MM.1S (cell line): ENCODE data around the gene CHST9.

Source experiments
- DNase-seq: peaks from one replicate; pipeline ENCODE4 v3.0.0-alpha.2; 2015
- H2AFZ ChIP-seq: fragments of 300-600 bp; sonication (generic); 2 replicates; pipeline ENCODE4 v1.6.0; 2016; ENCODE audit warnings: antibody characterized with exemption, low read length
- H3F3A ChIP-seq: fragments of 300-600 bp; sonication (generic); 2 replicates; pipeline ENCODE4 v1.6.1; 2016; ENCODE audit warnings: mild to moderate bottlenecking, antibody characterized with exemption, low read length, moderate library complexity, mixed read lengths; ENCODE audit not compliant: insufficient read depth
- H3K27ac ChIP-seq: fragments of 300-600 bp; sonication (generic); 2 replicates; pipeline ENCODE4 v1.5.1; 2016; ENCODE audit warnings: mild to moderate bottlenecking, low read length
- H3K27me3 ChIP-seq: fragments of 300-600 bp; sonication (generic); replicated peaks from 2 replicates; pipeline ENCODE4 v1.6.0; 2016; ENCODE audit warnings: low read length; ENCODE audit not compliant: insufficient read depth
- H3K36me3 ChIP-seq: fragments of 300-600 bp; sonication (generic); replicated peaks from 2 replicates; pipeline ENCODE4 v1.6.1; 2016; ENCODE audit warnings: mild to moderate bottlenecking, low read length, mixed read lengths; ENCODE audit not compliant: insufficient read depth
- H3K4me1 ChIP-seq: fragments of 300-600 bp; sonication (generic); 2 replicates; pipeline ENCODE4 v1.6.1; 2016; ENCODE audit warnings: low read length, mixed read lengths
- H3K4me2 ChIP-seq: fragments of 300-600 bp; sonication (generic); 2 replicates; pipeline ENCODE4 v1.6.0; 2016; ENCODE audit warnings: low read depth, low read length
- H3K4me3 ChIP-seq: fragments of 300-600 bp; sonication (generic); 2 replicates; pipeline ENCODE4 v1.5.1; 2016; ENCODE audit warnings: low read length, mixed read lengths
- H3K79me2 ChIP-seq: fragments of 300-600 bp; sonication (generic); 2 replicates; pipeline ENCODE4 v1.6.1; 2016; ENCODE audit warnings: mixed run types, low read length, mixed read lengths
- H3K9ac ChIP-seq: fragments of 300-600 bp; sonication (generic); 2 replicates; pipeline ENCODE4 v1.6.1; 2016; ENCODE audit warnings: low read length, mixed read lengths
- H3K9me2 ChIP-seq: fragments of 300-600 bp; sonication (generic); replicated peaks from 2 replicates; pipeline ENCODE4 v1.6.1; 2016; ENCODE audit warnings: mild to moderate bottlenecking, low read length, mixed read lengths; ENCODE audit not compliant: insufficient read depth
- H3K9me3 ChIP-seq: fragments of 300-600 bp; sonication (generic); replicated peaks from 2 replicates; pipeline ENCODE4 v1.6.1; 2016; ENCODE audit warnings: mild to moderate bottlenecking, low read length, mixed read lengths; ENCODE audit not compliant: insufficient read depth
- H4K20me1 ChIP-seq: fragments of 300-600 bp; sonication (generic); 2 replicates; pipeline ENCODE4 v1.6.1; 2016; ENCODE audit warnings: mild to moderate bottlenecking, low read length, moderate library complexity, mixed read lengths; ENCODE audit not compliant: insufficient read depth
- CTCF ChIP-seq: fragments of 300-600 bp; sonication (generic); IDR thresholded peaks from 2 replicates; pipeline ENCODE4 v1.5.1; 2016; ENCODE audit warnings: antibody characterized with exemption, low read length, mixed read lengths
- EZH2 ChIP-seq: fragments of 300-600 bp; sonication (generic); optimal IDR thresholded peaks from 2 replicates; pipeline ENCODE3; 2017; ENCODE audit warnings: low read depth, mild to moderate bottlenecking, antibody characterized with exemption, low read length, mixed read lengths
- EZH2phosphoT487 ChIP-seq: fragments of 300-600 bp; sonication (generic); IDR thresholded peaks from 2 replicates; pipeline ENCODE4 v1.6.1; 2018; ENCODE audit warnings: antibody characterized with exemption, low read length

The CHST9 gene

GRCh38 chr18:27181726-27182125, 3.4 kb downstream of the CHST9 start:
- Histone ChIP-seq H3F3A (no peaks in the 10 kb centered on the region), H3K79me2 (no peaks in the 10 kb centered on the region), H3K4me1 (no peaks in the 10 kb centered on the region), H3K4me3 (no peak overlapping the region), H3K27ac (no peak overlapping the region), H3K9ac (no peak overlapping the region), H3K27me3 (no peaks in the 10 kb centered on the region), H3K9me2 (no peaks in the 10 kb centered on the region), H4K20me1 (no peaks in the 10 kb centered on the region), H3K36me3 (no peaks in the 10 kb centered on the region), H2AFZ (no peak overlapping the region), H3K9me3 (no peaks in the 10 kb centered on the region), H3K4me2 (no peak overlapping the region)
- no peak for DNase-seq
- TF ChIP-seq EZH2 (no peak), EZH2phosphoT487 (no peak), CTCF (no peak)

GRCh38 chr18:27178424-27178823, 6.7 kb downstream of the CHST9 start:
- Histone ChIP-seq H3K4me2 (no peak overlapping the region), H3K9ac (no peak overlapping the region), H2AFZ (no peak overlapping the region), H3K9me2 (no peaks in the 10 kb centered on the region), H3K9me3 (no peaks in the 10 kb centered on the region), H3K79me2 (no peaks in the 10 kb centered on the region), H3K4me3 (no peak overlapping the region), H3F3A (no peaks in the 10 kb centered on the region), H3K27me3 (no peaks in the 10 kb centered on the region), H3K4me1 (no peaks in the 10 kb centered on the region), H4K20me1 (no peaks in the 10 kb centered on the region), H3K36me3 (no peaks in the 10 kb centered on the region), H3K27ac (no peak overlapping the region)
- no peak for DNase-seq
- no peak for TF ChIP-seq CTCF
- no peak for TF ChIP-seq EZH2
- TF ChIP-seq EZH2phosphoT487 = no peak

GRCh38 chr18:27175914-27176313, 9.2 kb downstream of the CHST9 start:
- H3K36me3 ChIP-seq = no peaks in the 10 kb centered on the region
- H3K9me3 ChIP-seq = no peaks in the 10 kb centered on the region
- no peak overlapping the region for H3K9ac ChIP-seq
- no peak overlapping the region for H3K4me2 ChIP-seq
- no peak overlapping the region for H2AFZ ChIP-seq
- no peak for TF ChIP-seq EZH2
- no peak for TF ChIP-seq EZH2phosphoT487
- no peaks in the 10 kb centered on the region for H4K20me1 ChIP-seq
- no peaks in the 10 kb centered on the region for H3K9me2 ChIP-seq
- H3F3A ChIP-seq = no peaks in the 10 kb centered on the region
- no peak overlapping the region for H3K27ac ChIP-seq
- no peaks in the 10 kb centered on the region for H3K4me1 ChIP-seq
- H3K4me3 ChIP-seq = no peak overlapping the region
- no peak for DNase-seq
- H3K27me3 ChIP-seq = no peaks in the 10 kb centered on the region
- H3K79me2 ChIP-seq = no peaks in the 10 kb centered on the region

GRCh38 chr18:27175245-27175644, 9.9 kb downstream of the CHST9 start:
- Histone ChIP-seq H3K9me2 (no peaks in the 10 kb centered on the region), H4K20me1 (no peaks in the 10 kb centered on the region), H3K9ac (no peak overlapping the region), H3K4me1 (no peaks in the 10 kb centered on the region), H3K27me3 (no peaks in the 10 kb centered on the region), H3K4me2 (no peak overlapping the region), H2AFZ (no peak overlapping the region), H3K9me3 (no peaks in the 10 kb centered on the region), H3K27ac (no peak overlapping the region), H3F3A (no peaks in the 10 kb centered on the region), H3K4me3 (no peak overlapping the region), H3K36me3 (no peaks in the 10 kb centered on the region), H3K79me2 (no peaks in the 10 kb centered on the region)
- no peak for DNase-seq
- TF ChIP-seq CTCF (no peak), EZH2phosphoT487 (no peak), EZH2 (no peak)
